GM21737 (cell line): ENCODE results near the gene RPL15.
"Not testable (repeated sequence)": the region's sequence is repeated elsewhere in the genome, so short reads cannot be mapped to it uniquely, and the experiment has no call there.

Experiments
- ATAC-seq: cut with Tn5 transposase; IDR thresholded peaks from one replicate; pipeline ENCODE4 v1.9.1; 2021; ENCODE audit warnings: mild to moderate bottlenecking, moderate library complexity; ENCODE audit not compliant: unreplicated experiment

RPL15 gene

DNA sequence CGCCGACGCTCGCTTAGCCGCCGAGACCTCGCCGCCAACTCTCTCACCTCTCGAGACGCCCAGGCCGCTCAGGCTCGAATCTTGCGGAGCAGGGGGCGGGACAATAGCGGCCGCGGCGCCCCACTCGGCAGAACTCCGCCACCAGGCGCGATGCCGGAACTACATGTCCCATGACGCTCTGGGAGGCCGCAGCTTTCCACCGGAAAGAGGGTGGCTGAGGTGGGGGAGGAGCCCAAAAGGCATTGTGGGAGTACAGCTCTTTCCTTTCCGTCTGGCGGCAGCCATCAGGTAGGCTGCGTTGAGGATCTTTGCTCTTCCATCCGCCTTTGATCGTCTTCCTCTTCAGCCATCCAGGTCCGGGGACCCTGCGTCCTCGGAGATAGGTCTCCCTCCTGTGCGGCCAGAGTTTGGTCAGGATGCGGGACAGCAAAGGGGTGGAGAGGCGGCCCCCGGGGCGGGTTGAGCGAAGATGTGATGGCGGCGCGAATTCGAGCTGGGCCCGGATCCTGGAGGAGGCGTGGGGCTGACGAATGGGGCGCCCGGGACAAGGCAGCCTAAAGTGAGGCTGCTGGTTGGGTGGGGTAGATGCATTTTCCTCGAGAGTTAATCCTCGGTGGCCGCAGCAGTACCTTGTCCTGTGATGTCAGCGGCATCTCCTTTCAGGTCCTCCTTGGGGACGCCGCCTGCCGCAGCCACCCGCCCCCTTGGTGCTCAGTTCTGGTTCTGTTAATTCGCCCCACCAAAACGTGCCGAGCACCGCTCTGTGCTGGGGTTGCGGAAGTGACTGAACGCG is at the start of gene RPL15, which contains the start of gene NKIRAS1:
Gene RPL15 (plus strand): TSS at position 247 of the 793 bp plus-strand sequence. CDS start 728 bp downstream, outside the sequence.
Gene NKIRAS1 (minus strand): TSS at position 105 of the 793 bp plus-strand sequence. CDS start 6,086 bp downstream, outside the sequence.
- ATAC-seq = peak; percentile 96

DNA sequence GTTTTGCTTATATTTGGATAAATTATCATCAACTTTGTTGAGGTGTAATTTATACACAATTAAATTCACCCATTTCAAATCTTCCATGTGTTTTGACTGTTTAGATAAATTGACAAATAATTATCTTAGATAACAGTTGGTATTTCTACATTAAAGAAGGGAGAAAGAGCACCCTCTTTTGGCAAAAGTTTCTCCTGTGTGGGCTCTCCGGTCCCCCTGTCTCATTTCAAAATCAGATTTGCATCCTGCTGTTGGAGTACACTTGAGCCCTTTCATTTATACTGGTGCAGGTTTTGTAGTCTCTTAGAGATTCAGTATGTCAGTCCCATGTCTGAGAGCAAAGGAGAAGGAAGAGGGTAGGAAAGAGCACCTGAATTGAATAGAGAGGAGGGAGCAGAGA is 49.5 kb upstream of the RPL15 start:
- no peak for ATAC-seq

DNA sequence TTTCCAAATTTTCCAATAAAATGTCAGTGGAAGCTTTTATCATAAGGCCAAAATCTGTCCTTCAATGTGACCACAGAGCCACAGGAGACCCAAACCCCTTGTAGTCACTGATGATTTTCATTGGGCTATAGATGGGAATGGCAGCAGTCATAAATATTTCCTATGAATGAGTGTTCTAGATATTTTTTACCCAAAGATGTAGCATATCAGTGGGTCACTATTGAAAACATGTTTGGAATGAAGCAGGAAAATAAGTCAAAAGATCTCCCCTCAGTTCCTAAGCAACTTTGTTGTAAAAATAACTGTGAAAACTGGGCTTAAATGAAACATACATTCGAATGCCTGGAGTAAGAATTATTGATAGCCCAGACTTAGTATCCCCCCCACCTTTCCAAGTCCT is 49.1 kb upstream of the RPL15 start:
- no peak for ATAC-seq

DNA sequence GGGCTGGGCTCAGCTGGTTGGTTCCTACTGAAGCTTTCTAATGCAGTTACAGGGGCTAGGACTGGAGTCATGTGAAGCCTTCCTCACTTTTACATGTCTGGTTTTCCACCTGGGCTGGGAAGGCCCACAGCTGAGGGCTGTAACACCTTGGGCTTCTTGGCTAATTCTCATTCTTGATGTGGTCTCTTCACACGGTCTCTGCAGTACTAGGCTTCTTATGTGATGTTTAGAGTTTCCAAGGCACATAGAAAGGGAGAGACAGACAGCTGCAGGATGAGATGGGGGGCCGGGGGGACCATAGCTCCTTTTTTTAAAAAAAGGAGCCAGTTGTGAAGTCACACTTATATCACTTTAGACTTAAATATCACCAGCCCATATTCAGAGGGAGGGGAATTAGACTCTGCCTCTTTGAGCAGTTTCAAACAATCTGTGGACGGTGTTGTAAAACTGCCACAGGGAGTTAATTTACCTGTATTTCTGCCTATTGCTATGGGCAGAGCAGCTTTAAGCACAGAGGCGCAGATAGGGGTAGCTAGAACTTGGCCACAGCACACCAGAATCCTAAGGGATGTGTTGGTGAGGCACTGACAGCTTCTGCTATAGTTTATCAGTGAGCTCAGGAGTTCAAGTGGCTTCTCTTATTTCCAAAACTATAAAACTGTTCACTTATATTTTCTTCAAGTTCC is 46.8 kb upstream of the RPL15 start:
- ATAC-seq = no peak

DNA sequence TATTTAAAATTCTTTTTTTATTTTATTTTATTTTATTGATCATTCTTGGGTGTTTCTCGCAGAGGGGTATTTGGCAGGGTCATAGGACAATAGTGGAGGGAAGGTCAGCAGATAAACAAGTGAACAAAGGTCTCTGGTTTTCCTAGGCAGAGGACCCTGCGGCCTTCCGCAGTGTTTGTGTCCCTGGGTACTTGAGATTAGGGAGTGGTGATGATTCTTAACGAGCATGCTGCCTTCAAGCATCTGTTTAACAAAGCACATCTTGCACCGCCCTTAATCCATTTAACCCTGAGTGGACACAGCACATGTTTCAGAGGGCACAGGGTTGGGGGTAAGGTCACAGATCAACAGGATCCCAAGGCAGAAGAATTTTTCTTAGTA is 46.3 kb upstream of the RPL15 start:
- not testable (repeated sequence) for ATAC-seq

DNA sequence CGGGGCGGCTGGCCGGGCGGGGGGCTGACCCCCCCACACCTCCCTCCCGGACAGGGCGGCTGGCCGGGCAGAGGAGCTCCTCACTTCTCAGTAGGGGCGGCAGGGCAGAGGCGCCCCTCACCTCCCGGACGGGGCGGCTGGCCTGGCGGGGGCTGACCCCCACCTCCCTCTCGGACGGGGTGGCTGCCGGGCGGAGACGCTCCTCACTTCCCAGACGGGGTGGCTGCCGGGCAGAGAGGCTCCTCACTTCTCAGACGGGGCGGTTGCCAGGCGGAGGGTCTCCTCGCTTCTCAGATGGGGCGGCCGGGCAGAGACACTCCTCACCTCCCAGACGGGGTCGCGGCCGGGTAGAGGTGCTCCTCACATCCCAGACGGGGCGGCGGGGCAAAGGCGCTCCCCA is 45.6 kb upstream of the RPL15 start:
- not testable (repeated sequence) for ATAC-seq

DNA sequence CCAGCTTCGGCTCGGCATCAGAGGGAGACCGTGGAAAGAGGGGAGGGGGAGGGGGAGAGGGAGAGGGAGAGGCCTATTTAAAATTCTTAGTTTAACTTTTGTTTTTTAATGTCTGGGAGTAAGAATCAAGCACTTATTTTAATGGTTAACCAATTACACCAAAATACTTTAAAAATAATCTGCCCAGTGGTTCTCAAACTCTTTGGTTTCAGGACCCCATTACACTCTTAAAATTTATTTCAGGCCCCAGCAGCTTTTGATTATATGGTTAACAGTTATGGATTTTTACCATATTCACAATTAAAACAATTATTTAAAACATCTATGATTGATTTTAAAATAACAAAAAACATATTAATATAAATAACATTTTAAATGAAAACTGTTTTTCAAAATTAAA is 44.6 kb upstream of the RPL15 start:
- ATAC-seq = no peak

DNA sequence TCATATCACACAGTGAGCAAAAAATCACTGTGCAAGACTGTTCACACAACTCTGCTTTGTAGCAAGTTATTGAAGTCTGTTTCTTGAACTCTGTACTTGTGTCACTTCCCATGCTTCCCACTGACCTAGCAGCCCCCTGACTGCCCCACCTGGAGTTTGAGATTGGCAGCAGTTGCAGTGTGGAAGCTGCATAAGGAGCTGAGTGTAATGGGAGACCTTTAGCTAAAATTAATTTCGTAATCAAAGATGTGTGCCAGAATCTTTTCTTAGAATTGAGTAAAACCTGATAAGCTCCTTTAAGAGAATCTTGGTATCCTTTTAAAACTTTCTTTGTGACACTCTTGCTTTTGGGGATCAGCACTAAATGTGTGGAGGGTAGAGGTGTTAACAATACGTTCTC is 43.0 kb upstream of the RPL15 start:
- no peak for ATAC-seq

DNA sequence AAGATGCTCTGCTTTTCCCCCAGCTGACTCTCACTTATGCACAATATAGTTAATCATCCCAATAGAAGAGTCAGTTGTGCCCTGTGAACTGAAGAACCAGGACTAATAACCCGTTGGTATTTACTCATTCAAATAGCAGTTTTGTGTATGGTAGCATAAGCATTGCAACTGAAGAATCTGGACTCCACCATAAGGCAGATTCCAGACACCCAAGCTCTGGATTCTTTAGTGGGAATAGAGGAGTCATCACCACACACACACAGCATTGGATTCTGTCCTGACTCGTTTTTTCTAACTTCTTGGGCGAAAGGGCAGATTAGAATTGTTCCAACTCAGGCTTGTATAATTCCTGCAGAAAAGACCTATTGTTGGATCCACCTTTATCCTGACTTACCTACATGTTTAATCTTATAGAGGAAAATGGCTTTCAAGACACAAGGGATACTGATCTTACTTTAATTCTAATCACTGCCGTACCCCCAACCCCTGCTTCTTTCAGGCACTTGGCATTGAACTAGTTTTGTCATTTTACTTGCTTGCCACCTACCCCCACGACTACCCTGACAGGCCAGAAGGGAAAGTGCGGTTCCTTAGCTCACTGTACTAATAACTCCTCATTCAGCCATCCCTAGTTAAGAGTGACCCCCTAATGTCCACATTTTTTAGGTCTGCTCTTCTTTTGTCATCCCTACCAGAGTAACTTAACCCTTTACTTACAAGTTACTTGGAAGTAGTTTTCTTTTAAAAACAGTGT is 42.4 kb upstream of the RPL15 start:
- no peak for ATAC-seq

DNA sequence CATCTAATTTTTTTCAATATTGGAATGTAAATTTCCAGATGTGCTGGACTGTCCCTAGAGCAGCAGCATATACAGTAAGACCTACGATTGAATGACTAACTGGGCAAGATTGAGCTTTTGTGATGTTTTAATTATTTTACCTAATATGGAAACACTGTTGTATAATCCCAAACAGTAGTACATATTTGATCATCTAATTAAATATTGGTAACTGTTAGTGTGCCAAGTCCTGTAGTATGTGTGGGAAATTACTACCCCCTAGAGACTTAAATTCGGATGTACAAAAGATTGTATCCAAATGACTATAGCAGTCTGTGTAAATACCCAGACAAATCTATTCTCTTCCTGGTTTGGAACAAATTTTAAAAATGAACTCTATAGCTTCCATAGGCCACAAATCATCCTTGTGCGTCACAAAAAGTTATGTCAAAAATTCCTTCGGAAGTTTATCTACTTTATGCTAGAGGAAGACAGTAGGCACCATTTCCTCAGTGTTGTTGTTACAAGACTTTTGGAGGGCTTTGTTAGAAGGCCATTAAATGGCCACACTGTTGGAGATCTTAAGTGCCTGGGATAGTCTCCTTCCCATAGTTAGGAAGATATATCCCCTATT is 41.7 kb upstream of the RPL15 start:
- ATAC-seq = no peak

DNA sequence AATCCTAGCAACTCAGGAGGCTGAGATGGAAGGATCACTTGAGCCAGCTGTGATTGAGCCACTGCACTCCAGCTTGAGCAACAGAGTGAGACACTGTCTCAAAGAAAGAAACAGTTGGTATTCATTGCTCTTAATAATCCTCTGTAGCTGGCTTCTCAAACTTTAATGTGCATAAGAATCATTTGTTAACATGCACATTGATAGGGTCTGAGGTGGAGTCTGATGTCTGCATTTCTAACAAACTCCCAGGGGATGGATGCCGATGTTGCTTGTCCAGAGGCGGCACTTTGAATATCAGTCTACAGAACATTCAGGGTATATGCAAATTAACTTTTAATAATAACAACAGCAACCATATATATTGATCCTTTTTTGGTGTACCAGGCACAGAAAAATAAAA is 40.0 kb upstream of the RPL15 start:
- ATAC-seq = no peak

DNA sequence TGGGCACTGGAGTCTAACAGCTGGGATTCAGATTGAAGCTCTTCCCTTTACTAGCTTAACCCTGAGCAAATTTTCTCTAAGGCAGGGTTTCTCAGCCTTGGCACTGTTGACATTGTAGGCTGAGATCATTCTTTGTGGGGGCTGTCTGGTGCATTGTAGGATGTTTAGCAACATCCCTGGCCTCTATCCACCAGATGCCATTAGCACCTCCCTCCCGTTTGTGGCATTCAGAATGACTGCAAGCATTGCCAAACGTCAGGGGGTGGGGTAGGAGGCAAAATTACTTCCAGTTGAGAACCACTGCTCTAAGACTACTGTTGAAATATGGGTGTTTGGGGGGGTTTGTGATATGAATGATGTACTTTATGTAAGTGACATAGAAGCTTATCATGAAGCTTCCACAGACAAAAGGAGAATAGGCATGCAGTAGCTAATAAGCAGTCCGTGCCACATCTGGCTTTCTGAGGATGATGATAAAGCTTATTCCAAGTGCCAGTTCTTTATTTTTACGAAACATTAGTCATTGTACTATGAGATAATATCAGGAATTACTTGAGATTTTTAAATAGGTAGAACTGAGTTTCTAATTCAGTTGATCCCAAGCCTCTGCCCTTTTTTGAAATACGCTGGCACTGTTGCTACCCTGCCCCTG is 39.5 kb upstream of the RPL15 start:
- no peak for ATAC-seq

DNA sequence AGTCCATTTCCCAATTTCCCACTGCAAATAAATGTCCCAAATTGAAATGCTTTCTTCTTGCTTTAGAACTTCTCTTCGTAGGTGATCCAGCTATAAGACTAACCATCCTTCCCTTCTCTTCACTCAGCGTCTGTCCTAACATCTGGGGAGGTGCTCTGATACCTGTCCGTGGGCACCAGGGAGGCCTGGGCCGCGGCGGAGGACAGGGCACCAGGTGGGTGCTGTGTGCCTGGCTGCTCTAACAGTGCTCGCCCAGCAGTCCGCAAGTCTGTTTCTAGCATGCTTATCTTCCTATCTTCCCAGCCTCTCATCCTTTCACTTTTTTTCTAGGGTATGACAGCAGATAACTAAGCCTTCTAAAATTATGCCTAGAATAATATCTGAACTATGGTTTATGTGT is 37.4 kb upstream of the RPL15 start:
- no peak for ATAC-seq

DNA sequence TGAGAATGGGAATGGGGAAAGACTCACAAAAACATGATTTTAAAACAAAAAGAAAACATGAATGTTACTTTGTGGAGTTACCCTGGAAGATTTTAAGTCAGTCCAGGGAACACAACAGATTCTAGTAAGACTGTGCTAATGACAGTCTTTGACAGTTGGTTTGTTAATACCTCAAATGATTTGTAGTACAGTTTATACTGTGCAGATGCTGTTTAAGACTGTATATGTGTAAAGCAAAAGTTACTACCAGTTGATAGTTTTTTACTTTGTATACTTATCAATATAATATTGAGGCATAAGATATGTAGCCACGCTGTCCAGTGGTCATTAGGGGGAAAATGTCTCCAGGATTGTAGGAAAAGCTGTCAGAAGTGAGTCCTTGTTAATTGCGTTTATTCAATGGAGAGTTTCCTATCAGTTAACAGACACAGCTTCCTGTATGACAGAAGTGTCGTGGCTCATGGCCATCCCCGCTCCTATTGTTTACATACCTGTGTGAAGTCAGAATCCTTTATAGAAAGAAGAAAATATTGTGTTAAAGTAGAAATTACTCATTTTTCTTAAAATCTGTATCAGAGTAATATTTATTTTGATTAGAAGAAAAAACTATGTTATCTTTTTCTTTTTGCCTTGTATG is 36.1 kb upstream of the RPL15 start:
- ATAC-seq = no peak

DNA sequence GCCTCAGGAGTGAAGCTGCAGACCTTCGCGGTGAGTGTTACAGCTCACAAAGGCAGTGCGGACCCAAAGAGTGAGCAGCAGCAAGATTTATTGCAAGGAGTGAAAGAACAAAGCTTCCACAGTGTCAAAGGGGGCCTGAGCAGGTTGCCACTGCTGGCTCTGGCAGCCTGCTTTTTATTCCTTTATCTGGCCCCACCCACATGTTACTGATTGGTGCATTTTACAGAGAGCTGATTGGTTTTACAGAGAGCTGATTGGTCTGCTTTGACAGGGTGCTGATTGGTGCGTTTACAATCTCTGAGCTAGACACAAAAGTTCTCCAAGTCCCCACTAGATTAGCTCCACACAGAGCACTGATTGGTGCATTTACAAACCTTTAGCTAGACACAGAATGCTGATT is 34.9 kb upstream of the RPL15 start:
- not testable (repeated sequence) for ATAC-seq

DNA sequence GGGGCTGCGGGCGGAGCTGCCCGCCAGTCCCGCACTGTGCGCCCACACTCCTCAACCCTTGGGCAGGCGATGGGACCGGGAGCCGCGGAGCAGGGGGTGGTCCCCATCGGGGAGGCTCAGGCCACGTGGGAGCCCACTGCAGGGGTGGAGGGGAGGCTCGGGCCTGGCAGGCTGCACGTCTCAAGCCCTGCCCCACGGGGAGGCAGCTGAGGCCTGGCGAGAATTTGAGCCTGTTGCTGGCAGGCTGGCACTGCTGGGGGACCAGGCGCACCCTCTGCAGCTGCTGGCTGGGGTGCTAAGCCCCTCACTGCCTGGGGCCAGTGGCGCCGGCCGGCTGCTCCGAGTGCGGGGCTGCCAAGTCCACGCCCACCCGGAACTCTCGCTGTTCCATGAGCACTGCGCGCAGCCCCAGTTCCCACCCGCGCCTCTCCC is 34.4 kb upstream of the RPL15 start:
- ATAC-seq = no peak

DNA sequence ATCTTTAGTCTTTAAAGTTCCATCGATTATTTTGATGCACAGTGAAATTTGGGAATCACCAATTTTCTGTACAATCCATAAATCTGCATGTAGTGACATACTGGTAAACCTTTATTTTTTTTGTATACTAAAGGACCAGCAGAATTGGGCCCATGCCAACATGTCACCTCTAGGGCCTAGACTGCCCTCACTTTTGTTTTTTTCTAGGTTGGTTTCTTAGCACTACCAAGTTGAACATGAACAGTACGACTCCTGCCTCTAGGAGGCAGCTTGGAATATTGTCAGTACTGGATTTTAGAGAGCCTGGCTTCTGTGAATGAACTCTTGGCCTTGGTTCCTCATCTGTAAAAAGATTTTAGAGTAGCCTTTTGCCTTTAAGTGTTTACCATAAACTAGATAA is 32.5 kb upstream of the RPL15 start:
- ATAC-seq = no peak

DNA sequence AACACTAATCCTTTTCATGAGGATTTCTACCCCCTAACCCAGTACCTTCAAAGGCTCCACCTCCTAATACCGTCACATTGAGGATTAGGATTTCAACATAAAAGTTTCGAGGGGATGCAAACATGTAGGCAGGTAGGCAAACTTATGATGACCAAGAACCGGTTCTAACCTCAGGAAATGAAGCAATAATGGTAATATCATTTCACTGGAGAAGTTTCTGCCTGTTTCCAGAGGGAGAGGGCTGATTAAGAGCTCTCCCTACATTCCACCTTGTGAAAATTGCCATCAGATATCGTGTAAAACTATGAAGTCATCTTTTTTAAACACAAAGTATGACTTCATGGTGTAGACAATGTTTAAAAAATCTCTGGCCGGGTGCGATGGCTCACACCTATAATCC is 31.7 kb upstream of the RPL15 start:
- ATAC-seq = no peak

DNA sequence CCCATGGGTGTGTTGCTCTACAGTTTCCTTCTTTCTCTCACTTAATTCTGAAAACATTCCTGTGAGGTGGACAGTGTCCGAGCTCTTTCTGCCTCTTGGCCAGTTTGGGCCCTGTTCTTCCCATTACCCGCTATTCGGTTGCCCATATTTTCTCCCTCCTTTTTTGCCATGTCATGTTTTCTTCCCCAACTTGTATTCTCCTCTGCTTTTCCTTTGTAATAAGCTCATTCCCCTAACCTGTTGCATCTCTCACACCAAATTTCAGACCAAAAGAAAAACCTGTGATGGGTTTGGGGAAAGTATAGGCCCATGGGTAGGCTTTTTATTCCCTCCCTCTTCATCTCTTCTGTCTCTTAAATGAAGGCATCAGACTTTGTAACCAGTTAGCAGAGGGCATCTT is 30.6 kb upstream of the RPL15 start:
- ATAC-seq = no peak

DNA sequence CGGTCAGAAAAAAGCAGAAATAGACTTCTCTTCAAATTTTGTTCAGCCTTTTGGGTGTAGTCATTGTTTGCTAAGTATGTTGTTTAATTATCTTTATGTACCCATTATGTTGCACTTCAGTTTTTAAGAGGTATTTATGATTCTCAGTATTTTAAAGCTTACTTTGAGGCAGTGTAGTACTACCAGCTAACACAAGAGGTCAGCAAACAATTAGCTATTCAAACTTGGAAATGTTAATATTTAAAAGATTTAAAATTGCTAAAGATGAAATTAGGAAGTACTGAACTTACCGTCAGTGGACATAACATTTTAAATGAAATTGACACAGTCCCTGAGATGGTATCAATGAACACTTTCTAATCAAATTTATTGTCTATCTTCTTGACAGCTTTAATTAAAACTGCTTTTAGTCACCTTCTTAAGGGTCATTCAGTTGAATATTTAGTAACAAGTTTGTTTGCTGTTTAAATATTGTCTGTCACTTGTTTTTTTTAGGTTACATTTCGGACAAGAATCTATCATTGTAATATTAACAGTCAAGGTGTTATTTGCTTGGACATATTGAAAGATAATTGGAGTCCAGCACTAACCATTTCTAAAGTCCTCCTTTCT is 28.2 kb upstream of the RPL15 start:
- no peak for ATAC-seq
